NCI-H345 treated with DMSO at 0.1 percent for 48 hours (cell line): Measurements from ENCODE around the gene IL10RB.
A peak's percentile ranks its signal among the peaks of the same experiment; 100 is the strongest.
"Not testable (repeated sequence)": the region's sequence is repeated elsewhere in the genome, so short reads cannot be mapped to it uniquely, and the experiment has no call there.

Experiments used
- DNase-seq: peaks from one replicate; lab custom pipeline; 2025; ENCODE audit not compliant: unreplicated experiment; lab: John Stamatoyannopoulos, UW

The IL10RB gene

GRCh38 chr21:33266050-33266788 is at the start of gene IL10RB:
IL10RB (plus strand) TSS chr21:33266367; CDS start chr21:33266466, 99 bp downstream.
- DNase-seq, result peak; percentile 72

- no peak for DNase-seq
Observed at GRCh38 chr21:33217138-33217520, 49.0 kb upstream of the IL10RB start.

GRCh38 chr21:33219300-33219699 is 46.9 kb upstream of the IL10RB start:
- DNase-seq, result no peak

- DNase-seq, result no peak
Observed at GRCh38 chr21:33219954-33220353, 46.2 kb upstream of the IL10RB start.

- not testable (repeated sequence) for DNase-seq
Observed at GRCh38 chr21:33225376-33225775, 40.8 kb upstream of the IL10RB start.

GRCh38 chr21:33228455-33228854 is 37.7 kb upstream of the IL10RB start:
- DNase-seq, result no peak

- DNase-seq, result peak; percentile 77
Observed at GRCh38 chr21:33229099-33229783, 36.9 kb upstream of the IL10RB start.

- DNase-seq, result peak; percentile 77
Observed at GRCh38 chr21:33229784-33230544, 36.2 kb upstream of the IL10RB start, which contains the start of gene IFNAR2. IFNAR2 (plus strand) TSS chr21:33229938; CDS start chr21:33241923, 11,985 bp downstream.

- no peak for DNase-seq
Observed at GRCh38 chr21:33230545-33231324, 35.4 kb upstream of the IL10RB start.

GRCh38 chr21:33231526-33231925 is 34.6 kb upstream of the IL10RB start:
- DNase-seq, result no peak

- no peak for DNase-seq
Observed at GRCh38 chr21:33232291-33233034, 33.7 kb upstream of the IL10RB start.

GRCh38 chr21:33234635-33235520 is 31.3 kb upstream of the IL10RB start:
- no peak for DNase-seq

GRCh38 chr21:33236013-33236686 is 30.0 kb upstream of the IL10RB start:
- DNase-seq, result no peak

- DNase-seq, result no peak
Observed at GRCh38 chr21:33236766-33237165, 29.4 kb upstream of the IL10RB start.

- no peak for DNase-seq
Observed at GRCh38 chr21:33237486-33237885, 28.7 kb upstream of the IL10RB start.

GRCh38 chr21:33238146-33238545 is 28.0 kb upstream of the IL10RB start:
- no peak for DNase-seq

- DNase-seq, result no peak
Observed at GRCh38 chr21:33238565-33239255, 27.5 kb upstream of the IL10RB start.

GRCh38 chr21:33239559-33240127 is 26.5 kb upstream of the IL10RB start:
- not testable (repeated sequence) for DNase-seq
